Ishikawa (cell line): Measurements from ENCODE around the gene DGKG.

Source experiments
- CEBPB ChIP-seq: IDR thresholded peaks from 2 replicates; pipeline ENCODE4 v1.6.1; 2012
- CREB1 ChIP-seq: IDR thresholded peaks from 2 replicates; pipeline ENCODE4 v1.6.1; 2012; ENCODE audit warnings: low read depth
- EP300 ChIP-seq: IDR thresholded peaks from 2 replicates; pipeline ENCODE4 v1.6.1; 2012; ENCODE audit warnings: borderline replicate concordance
- RAD21 ChIP-seq: IDR thresholded peaks from 2 replicates; pipeline ENCODE4 v1.6.1; 2012; ENCODE audit warnings: low read depth
- REST ChIP-seq: IDR thresholded peaks from 2 replicates; pipeline ENCODE4 v1.6.1; 2012; ENCODE audit warnings: low read depth, mild to moderate bottlenecking
- TAF1 ChIP-seq: IDR thresholded peaks from 2 replicates; pipeline ENCODE4 v1.6.1; 2012; ENCODE audit warnings: low read depth, mild to moderate bottlenecking
- TF ChIP-seq, protein P1 (sequence below): IDR thresholded peaks from 2 replicates; pipeline ENCODE4 v1.6.1; 2012

GRCh38 chr3:186216900-186217819, 144.9 kb downstream of the DGKG start:
- TF ChIP-seq TAF1, result no peak
- TF ChIP-seq EP300, result no peak
- no peak for TF ChIP-seq CEBPB
- no peak for TF ChIP-seq CREB1
- TF ChIP-seq, protein P1, sequence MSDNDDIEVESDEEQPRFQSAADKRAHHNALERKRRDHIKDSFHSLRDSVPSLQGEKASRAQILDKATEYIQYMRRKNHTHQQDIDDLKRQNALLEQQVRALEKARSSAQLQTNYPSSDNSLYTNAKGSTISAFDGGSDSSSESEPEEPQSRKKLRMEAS, result no peak
- TF ChIP-seq RAD21, result no peak
- no peak for TF ChIP-seq REST
